SKM-1 (cell line): Measurements from ENCODE around the gene FNBP1.

Source experiments
- DNase-seq: peaks from one replicate; lab custom pipeline; 2025; ENCODE audit not compliant: unreplicated experiment; lab: John Stamatoyannopoulos, UW

FNBP1 gene

DNA sequence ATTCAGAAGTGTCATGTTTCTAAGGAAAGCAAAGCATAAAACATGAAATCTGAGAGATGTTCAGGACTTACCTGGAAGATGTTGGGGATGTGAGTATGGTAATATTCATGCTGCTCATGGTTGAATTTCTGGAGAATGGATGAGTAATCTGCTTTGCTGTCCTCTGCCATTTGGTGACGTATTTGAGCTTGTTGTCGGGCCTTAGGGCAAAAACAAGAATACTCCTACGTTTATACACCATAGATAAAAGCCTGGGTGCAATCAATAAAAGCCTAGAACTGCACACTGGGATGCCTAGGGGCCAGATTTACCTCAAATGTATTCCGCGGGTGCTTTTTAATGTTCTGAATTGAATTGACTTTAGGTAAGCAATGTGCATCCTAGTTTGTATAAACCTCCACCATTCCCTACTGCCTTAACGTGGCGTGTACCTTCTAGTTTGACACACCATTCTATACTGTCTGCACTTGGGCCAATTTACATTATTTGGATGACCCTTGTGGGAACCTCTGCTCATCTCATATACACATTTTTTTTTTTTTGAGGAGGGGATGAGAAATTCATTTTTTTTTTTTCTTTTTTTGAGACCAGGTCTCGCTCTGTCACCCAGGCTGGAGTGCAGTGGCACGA lies 113.4 kb downstream of the FNBP1 start:
- DNase-seq: no peak

GRCh38 chr9:129923589-129923988 lies 119.4 kb downstream of the FNBP1 start:
- DNase-seq: no peak

GRCh38 chr9:129921905-129922304 lies 121.1 kb downstream of the FNBP1 start:
- no peak for DNase-seq

DNA sequence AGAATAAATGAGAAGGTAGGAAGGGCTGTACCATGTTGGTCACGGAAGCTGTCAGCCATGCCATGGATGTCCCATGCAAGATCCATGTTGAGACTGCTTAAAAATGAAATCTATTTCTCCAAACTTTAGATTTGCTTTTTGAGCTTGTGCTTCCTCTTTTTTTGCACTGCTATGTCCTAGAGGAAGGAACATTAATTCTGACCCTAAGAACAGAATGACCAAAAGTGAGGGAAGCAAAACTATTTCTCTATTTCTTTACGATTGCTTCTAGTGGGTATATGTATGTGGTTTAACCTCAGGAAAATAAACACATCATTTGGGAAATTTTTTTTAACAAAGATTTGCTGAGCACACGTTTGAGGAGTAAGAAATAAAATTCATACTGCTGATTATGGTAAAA lies 123.1 kb downstream of the FNBP1 start:
- no peak for DNase-seq

GRCh38 chr9:129919277-129919676 lies 123.7 kb downstream of the FNBP1 start:
- DNase-seq: no peak

DNA sequence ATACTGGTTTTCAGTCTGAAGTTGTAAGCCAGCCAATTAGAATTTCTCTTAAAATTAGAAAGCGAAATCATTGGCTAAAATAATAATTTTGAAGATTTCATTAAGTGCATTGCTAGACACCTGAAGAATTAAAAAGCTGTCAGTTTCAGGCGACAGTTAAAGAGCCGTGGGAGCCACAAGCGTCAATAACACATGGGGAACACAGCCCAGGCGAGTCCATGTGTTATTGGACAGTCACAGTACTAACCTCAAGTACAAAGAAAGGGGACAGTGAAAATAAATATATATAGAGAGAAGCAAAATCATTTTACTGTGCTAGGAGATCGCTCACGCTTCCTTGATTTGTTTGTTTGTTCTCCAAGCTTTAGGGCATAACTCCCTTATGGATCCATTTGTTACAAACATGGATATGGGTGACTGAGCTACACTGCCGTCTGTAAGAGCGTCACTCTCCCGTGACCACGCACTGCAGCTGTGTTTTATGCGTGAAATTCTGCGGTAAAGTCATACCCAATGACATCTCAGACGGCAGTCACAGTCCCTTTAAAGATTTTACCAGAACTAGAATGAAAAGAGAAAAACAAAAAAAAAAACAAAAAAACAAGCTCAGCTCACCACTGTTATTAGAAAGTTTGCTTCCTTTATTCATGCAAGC lies 124.6 kb downstream of the FNBP1 start:
- no peak for DNase-seq

- DNase-seq: no peak
Measured at GRCh38 chr9:129916707-129917106, 126.3 kb downstream of the FNBP1 start.

DNA sequence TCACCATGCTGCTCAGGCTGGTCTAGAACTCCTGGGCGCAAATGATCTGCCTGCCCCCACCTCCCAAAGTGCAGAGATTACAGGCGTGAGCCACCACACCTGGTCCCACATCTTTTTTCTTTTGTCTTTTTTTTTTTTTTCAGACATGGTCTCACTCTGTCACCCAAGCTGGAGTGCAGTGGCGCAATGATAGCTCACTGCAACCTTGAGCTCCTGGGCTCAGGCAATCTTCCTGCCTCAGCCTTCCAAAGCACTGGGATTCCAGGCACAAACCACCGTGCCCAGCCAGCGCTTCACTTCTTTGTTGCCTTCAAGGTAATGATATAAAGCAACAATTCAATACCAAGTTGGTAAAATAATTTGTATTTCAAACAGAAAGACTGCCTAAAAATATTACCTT lies 128.9 kb downstream of the FNBP1 start:
- DNase-seq: no peak

DNA sequence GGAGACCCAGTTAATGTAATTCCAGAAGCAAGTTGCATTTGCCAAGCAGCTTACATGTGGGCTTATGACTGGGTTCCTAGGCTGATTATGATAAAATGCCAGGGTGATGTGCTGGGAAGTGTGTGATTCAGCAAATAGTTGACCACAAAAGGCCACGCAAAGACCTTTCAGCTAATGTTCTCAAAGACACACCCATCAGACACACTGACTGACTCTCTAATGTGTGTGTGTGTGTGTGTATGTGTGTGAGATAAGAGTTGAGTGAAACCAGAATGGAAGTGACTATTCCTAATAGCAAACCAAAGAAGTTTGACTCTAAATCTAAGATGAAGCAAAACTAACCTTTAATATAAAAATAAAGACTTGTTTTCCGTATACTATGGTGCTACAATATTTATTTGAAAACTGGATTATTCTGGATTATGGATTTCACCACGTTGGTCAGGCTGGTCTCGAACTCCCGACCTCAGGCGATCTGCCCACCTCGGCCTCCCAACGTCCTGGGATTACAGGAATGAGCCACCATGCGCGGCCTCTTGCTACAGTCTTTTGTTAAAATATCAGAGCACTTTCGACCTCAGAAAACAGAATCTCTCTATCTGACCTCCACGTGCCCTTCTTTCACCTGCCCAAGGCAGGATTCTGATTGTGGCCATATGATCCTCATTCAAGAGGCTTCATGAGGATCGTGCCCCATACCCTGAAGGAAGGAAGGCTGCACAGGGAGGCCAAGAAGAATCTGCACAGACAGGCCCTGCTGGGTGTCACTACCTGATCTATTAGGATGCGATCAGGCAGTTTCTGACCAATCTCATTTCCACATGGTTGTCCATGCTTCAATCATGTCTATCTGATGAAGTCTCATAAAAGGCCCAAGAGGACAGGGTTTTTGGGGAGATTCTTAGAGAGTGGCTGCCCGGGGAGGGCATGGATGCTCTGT lies 132.1 kb downstream of the FNBP1 start:
- DNase-seq: no peak

DNA sequence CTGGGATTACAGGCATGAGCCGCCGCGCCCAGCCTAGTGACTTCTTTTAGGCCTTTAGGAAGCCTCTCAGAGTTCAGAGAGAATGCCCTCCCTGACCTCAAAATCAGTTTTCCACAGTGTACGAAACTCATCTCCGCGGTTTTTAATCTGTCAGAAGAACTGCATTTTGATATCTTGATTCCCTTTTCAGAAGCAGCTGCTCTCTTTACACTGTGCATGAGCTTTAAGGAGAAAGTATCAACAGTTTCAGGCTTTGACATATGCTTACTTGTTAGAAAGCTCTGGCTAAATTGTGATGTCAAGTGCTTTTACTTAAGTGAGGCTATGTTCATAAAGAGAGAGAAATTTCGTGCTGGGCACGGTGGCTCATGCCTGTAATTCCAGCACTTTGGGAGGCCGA lies 133.1 kb downstream of the FNBP1 start:
- DNase-seq: no peak

- no peak for DNase-seq
Measured at GRCh38 chr9:129908906-129909305, 134.1 kb downstream of the FNBP1 start.

DNA sequence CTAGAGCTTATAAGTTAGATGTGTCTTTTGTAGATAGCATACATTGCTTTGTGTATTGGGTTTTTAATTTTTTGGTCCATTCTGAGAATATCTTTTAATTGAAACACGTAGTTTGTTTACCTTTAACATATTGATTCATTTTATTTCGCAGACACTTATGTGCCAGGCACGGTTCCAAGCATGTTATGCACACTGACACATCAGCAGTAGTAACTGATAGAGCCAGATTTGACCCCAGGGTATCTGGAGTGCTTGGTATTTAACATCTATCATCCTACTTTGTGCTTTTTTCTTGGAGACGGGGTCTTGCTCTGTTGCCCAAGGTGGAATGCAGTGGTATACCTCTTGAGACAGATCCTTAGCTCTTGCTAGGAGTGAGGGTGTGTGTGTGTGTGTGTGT lies 135.8 kb downstream of the FNBP1 start:
- DNase-seq: no peak

- no peak for DNase-seq
Measured at GRCh38 chr9:129906298-129906697, 136.7 kb downstream of the FNBP1 start.

DNA sequence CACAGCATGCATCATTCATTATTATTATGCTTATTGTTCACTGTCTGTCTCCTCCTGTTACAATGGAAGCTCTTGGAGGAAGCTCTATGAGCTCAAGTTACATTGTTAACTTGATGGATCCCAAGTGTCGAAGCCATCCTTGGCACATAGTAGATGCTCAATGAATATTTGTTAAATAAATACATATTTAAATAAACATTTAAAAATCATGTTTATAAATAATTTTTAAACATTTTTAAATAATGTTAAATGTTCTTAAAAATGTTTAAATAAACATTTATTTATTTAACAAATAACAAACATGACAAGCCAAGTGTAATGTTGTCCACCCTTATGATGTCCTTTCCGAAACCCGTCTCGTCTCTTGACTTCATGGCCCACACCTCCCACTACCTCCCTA lies 138.3 kb downstream of the FNBP1 start:
- no peak for DNase-seq

- no peak for DNase-seq
Measured at GRCh38 chr9:129902740-129903134, 140.3 kb downstream of the FNBP1 start.

DNA sequence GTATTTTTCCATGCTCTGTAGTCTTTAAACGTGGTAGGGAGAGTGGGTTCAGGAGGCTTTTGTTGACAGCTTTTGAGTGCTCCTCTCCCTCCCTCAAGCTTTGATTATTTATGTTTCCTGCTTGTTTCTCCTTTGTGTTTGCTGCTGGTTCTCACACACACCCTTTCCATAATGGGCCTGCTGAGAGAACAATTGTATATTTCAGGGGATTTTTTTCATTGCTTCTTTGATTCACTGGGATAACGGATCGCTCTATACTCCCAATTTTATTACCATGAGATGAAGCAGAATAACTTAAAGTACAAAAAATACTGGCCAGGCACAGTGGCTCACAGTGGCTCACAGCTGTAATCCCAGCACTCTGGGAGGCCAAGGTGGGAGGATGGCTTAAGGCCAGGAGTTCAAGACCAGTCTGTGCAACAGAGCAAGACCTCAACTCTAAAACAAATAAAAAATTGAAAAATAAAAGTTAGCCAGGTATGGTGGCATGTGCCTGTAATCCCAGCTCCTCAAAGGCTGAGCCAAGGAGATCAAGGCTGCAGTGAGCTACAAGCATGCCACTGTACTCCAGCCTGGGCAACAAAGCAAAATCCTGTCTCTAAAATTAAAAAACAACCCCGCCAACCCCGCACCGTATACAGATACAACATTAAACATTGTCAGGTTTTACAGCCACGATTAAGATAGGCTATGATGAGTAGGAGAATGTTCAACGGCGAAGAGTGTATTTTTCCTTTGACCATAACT lies 140.8 kb downstream of the FNBP1 start:
- no peak for DNase-seq

DNA sequence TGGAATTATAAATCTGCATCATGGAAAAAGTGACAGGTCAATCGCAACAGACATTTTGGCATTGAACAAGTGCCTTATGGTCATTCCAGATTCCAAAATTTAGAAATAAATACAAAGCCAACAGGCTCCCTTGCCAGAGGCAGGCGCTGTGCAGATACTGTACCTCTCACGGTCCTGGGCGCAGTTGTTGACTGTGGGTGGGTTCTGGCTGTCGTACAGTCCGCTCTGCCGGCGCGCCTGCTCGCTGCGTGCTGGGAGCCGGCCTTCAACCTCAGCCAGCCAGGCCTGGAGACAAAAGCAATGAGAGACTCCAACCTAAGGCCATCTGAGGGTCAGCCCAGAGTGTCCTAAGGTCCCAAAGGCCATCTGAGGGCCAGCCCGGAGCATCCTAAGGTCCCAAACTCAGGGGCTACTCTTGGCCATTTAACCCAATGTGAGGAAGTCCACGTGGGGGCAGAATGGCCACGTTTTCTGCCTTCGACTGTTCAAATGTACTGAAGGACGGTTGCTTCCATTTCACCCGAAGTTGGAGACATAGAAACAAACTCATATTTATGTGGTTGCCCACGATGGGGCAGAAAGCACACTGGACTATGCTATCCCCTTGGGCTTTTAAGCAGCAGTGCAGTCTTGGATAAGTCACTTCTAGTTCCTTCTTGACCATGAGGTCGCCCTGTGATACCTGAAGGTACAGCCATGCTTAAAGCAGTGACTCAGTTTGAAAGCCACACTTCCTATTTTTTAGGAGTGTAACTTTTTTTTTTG lies 142.5 kb downstream of the FNBP1 start:
- DNase-seq: no peak

GRCh38 chr9:129899620-129900019 lies 143.4 kb downstream of the FNBP1 start:
- DNase-seq: no peak

DNA sequence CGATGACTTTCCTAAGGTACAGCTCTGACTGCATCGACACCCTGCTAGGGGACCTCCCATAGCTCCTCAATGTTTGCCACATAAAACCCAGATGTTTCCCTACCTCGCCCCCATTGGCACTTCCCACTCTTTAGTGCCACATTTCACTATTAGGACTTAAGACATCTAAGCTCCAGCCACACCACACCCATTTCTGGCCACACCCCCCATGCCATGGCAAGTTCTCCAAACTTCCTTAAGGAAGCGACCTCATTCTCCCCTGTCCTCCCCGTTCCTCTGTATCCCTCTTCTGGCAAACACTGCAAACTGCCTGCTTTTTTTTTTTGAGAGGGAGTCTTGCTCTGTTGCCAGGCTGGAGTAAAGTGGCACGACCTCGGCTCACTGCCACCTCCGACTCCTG lies 144.8 kb downstream of the FNBP1 start:
- no peak for DNase-seq

DNA sequence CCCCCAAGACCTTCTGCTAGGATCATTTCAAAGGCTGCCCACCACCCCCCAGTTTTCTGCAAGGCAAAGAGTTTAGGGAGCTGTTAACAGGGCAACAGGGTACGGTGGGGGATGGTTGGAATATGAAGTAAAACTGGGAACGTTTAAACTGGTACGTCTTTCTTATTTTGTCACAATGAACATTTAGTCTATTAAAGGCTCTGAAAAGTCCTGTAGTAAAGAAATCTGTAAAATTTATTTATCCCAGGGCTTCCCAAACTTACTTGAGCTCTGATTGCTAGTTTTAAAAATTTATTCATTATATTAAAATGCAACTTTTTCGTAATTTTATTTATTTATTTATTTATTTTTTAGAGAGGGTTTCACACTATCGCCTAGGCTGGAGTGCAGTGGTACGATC lies 145.7 kb downstream of the FNBP1 start:
- no peak for DNase-seq
